Measurements from ENCODE around the gene MFSD12.

- TF ChIP-seq SUZ12 (IDR thresholded peaks at IDR 0.05; ENCODE audit: extremely low read depth, insufficient read depth, insufficient read length), result no peak
- TF ChIP-seq YY1 (IDR thresholded peaks at IDR 0.05; ENCODE audit: insufficient read depth, insufficient read length), result no peak
- TF ChIP-seq ZNF274 (IDR thresholded peaks at IDR 0.05; ENCODE audit: low read depth, low read length), result no peak
Observed at GRCh38 chr19:3499738-3500428, 57.5 kb downstream of the MFSD12 start.

All from NT2/D1 (cell line).